ENCODE measurements around the gene TIMM22. TPM values are rescaled to one million over a fixed set of nuclear protein-coding genes. Genes with fewer than 3 reads are reported as not detected.

Gene TIMM22
- total and polyA plus RNA-seq, 2 of the 13 experiments (the other 11 are each of a cell fraction or from before 2014, with no cell fraction given): 6.2 to 15.5 TPM

DNA sequence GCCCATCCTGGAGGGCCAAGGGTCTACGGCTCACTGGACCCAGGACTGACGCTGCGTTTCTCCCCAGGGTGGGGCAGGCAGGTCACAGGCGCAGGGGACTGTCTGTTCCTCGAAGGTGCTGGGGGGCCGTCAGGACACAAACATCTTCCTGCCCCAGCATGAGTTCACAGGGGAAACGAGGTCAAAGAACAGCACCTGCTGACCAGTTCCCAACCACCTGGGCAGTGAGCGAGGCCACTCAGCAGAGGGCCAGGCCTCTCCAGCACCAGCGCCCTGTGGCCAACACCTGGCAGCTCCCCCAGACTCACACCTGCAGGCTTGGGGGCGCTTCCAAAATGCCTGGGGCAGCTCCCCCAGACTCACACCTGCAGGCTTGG, 29.7 kb downstream of the TIMM22 start (continued):
- TF ChIP-seq, protein P1, sequence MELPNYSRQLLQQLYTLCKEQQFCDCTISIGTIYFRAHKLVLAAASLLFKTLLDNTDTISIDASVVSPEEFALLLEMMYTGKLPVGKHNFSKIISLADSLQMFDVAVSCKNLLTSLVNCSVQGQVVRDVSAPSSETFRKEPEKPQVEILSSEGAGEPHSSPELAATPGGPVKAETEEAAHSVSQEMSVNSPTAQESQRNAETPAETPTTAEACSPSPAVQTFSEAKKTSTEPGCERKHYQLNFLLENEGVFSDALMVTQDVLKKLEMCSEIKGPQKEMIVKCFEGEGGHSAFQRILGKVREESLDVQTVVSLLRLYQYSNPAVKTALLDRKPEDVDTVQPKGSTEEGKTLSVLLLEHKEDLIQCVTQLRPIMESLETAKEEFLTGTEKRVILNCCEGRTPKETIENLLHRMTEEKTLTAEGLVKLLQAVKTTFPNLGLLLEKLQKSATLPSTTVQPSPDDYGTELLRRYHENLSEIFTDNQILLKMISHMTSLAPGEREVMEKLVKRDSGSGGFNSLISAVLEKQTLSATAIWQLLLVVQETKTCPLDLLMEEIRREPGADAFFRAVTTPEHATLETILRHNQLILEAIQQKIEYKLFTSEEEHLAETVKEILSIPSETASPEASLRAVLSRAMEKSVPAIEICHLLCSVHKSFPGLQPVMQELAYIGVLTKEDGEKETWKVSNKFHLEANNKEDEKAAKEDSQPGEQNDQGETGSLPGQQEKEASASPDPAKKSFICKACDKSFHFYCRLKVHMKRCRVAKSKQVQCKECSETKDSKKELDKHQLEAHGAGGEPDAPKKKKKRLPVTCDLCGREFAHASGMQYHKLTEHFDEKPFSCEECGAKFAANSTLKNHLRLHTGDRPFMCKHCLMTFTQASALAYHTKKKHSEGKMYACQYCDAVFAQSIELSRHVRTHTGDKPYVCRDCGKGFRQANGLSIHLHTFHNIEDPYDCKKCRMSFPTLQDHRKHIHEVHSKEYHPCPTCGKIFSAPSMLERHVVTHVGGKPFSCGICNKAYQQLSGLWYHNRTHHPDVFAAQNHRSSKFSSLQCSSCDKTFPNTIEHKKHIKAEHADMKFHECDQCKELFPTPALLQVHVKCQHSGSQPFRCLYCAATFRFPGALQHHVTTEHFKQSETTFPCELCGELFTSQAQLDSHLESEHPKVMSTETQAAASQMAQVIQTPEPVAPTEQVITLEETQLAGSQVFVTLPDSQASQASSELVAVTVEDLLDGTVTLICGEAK (IDR thresholded peaks at IDR 0.05): no peak
- TF ChIP-seq, protein P1 (CRISPR knock-in tag; IDR thresholded peaks at IDR 0.05): no peak
- no peak for TF ChIP-seq U2AF2 (IDR thresholded peaks at IDR 0.05; ENCODE audit: low read depth, low read length)
- TF ChIP-seq, protein P2, sequence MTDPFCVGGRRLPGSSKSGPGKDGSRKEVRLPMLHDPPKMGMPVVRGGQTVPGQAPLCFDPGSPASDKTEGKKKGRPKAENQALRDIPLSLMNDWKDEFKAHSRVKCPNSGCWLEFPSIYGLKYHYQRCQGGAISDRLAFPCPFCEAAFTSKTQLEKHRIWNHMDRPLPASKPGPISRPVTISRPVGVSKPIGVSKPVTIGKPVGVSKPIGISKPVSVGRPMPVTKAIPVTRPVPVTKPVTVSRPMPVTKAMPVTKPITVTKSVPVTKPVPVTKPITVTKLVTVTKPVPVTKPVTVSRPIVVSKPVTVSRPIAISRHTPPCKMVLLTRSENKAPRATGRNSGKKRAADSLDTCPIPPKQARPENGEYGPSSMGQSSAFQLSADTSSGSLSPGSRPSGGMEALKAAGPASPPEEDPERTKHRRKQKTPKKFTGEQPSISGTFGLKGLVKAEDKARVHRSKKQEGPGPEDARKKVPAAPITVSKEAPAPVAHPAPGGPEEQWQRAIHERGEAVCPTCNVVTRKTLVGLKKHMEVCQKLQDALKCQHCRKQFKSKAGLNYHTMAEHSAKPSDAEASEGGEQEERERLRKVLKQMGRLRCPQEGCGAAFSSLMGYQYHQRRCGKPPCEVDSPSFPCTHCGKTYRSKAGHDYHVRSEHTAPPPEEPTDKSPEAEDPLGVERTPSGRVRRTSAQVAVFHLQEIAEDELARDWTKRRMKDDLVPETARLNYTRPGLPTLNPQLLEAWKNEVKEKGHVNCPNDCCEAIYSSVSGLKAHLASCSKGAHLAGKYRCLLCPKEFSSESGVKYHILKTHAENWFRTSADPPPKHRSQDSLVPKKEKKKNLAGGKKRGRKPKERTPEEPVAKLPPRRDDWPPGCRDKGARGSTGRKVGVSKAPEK (CRISPR knock-in tag; IDR thresholded peaks at IDR 0.05; ENCODE audit: borderline replicate concordance): no peak
- TF ChIP-seq, protein P3, sequence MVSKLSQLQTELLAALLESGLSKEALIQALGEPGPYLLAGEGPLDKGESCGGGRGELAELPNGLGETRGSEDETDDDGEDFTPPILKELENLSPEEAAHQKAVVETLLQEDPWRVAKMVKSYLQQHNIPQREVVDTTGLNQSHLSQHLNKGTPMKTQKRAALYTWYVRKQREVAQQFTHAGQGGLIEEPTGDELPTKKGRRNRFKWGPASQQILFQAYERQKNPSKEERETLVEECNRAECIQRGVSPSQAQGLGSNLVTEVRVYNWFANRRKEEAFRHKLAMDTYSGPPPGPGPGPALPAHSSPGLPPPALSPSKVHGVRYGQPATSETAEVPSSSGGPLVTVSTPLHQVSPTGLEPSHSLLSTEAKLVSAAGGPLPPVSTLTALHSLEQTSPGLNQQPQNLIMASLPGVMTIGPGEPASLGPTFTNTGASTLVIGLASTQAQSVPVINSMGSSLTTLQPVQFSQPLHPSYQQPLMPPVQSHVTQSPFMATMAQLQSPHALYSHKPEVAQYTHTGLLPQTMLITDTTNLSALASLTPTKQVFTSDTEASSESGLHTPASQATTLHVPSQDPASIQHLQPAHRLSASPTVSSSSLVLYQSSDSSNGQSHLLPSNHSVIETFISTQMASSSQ (IDR thresholded peaks at IDR 0.05; ENCODE audit: low read depth): no peak
- TF ChIP-seq, protein P3 (CRISPR knock-in tag; IDR thresholded peaks at IDR 0.05; ENCODE audit: borderline replicate concordance): no peak
